ENCODE measurements around the gene RAX. TPM values are rescaled to one million over a fixed set of nuclear protein-coding genes. Genes with fewer than 3 reads are reported as not detected.

Gene RAX
- total RNA-seq, 1 experiment from 2014 or later, result 0.37 TPM

GRCh38 chr18:59301929-59302328, 28.7 kb upstream of the RAX start:
- H3K9me3 ChIP-seq (ENCODE audit: control insufficient read depth, low read depth, low read length), result no peaks in the 10 kb centered on the region
- Mint-ChIP-seq H3K9me3 (no peaks in the 10 kb centered on the region), H3K4me1 (peaks cover 0 to 3% of the 10 kb centered on the region in 2 experiments; a peak in 1 of 4 replicates), H3K4me3 (no peak overlapping the region), H3K36me3 (ENCODE audit: insufficient read depth in 1 of 3, low read depth in 3 of 3) (no peaks in the 10 kb centered on the region), H3K27me3 (ENCODE audit: low read depth) (peaks cover 43% of the 10 kb centered on the region), H3K27ac (peak overlapping the region in 1 of 3 experiments; percentile 7; a peak in 1 of 7 replicates)
- DNase-seq, result no peak
- H3K56ac ChIP-seq (ENCODE audit: insufficient read length, low read depth, low read length), result no peak overlapping the region
- no peak overlapping the region for H4K91ac ChIP-seq (ENCODE audit: insufficient read length, low read depth, low read length)
- H3K27ac ChIP-seq (ENCODE audit: insufficient read length, low read depth, low read length), result no peak overlapping the region
- H2BK5ac ChIP-seq (ENCODE audit: insufficient read length, low read length), result no peak overlapping the region
- WGBS (ENCODE audit: extremely low coverage, insufficient read length, low lambda C conversion rate), result no CpG with 5 or more reads among the region's 4 CpGs
- no peak overlapping the region for H2BK120ac ChIP-seq (ENCODE audit: low read depth, low read length, poor library complexity, severe bottlenecking)
- H2BK15ac ChIP-seq (ENCODE audit: low read depth, low read length), result no peak overlapping the region
- H2BK12ac ChIP-seq (ENCODE audit: insufficient read length, low read depth, low read length), result no peak overlapping the region
- no peak overlapping the region for H3T11ph ChIP-seq (ENCODE audit: low read length)
- no peaks in the 10 kb centered on the region for H4K20me1 ChIP-seq (ENCODE audit: control insufficient read depth, insufficient read depth, insufficient read length)
- H3K18ac ChIP-seq (ENCODE audit: insufficient read length, low read depth, low read length), result no peak overlapping the region
- no peak overlapping the region for H3K9ac ChIP-seq (ENCODE audit: extremely low read depth, insufficient read length, low read length)
- no peak overlapping the region for H3K23ac ChIP-seq (ENCODE audit: insufficient read length, low read depth, low read length)
- TF ChIP-seq, protein P1, sequence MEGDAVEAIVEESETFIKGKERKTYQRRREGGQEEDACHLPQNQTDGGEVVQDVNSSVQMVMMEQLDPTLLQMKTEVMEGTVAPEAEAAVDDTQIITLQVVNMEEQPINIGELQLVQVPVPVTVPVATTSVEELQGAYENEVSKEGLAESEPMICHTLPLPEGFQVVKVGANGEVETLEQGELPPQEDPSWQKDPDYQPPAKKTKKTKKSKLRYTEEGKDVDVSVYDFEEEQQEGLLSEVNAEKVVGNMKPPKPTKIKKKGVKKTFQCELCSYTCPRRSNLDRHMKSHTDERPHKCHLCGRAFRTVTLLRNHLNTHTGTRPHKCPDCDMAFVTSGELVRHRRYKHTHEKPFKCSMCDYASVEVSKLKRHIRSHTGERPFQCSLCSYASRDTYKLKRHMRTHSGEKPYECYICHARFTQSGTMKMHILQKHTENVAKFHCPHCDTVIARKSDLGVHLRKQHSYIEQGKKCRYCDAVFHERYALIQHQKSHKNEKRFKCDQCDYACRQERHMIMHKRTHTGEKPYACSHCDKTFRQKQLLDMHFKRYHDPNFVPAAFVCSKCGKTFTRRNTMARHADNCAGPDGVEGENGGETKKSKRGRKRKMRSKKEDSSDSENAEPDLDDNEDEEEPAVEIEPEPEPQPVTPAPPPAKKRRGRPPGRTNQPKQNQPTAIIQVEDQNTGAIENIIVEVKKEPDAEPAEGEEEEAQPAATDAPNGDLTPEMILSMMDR (conservative IDR thresholded peaks at IDR 0.05), result no peak
- no peaks in the 10 kb centered on the region for H3K79me2 ChIP-seq (ENCODE audit: insufficient read depth, low read length)
- H2AFZ ChIP-seq (ENCODE audit: low read length), result no peak overlapping the region
- no peaks in the 10 kb centered on the region for H3K27me3 ChIP-seq (ENCODE audit: insufficient read depth, low read length)
- no peak overlapping the region for H3K4ac ChIP-seq (ENCODE audit: low read depth, low read length)
- no peak overlapping the region for H3K14ac ChIP-seq (ENCODE audit: insufficient read depth, low read length)
- no peak overlapping the region for H3K4me2 ChIP-seq (ENCODE audit: insufficient read depth, insufficient read length, low read length)
- H2AK5ac ChIP-seq (ENCODE audit: insufficient read length, low read length), result no peak overlapping the region
- no peaks in the 10 kb centered on the region for H3K23me2 ChIP-seq (ENCODE audit: insufficient read length, low read depth, low read length, poor library complexity, severe bottlenecking)
- H4K5ac ChIP-seq (ENCODE audit: insufficient read length, low read depth, low read length), result no peak overlapping the region
- H2BK20ac ChIP-seq (ENCODE audit: low read depth, low read length, poor library complexity, severe bottlenecking), result no peak overlapping the region
- H3K79me1 ChIP-seq (ENCODE audit: insufficient read depth, low read depth, low read length, poor library complexity, severe bottlenecking), result no peaks in the 10 kb centered on the region
- H3K4me1 ChIP-seq (ENCODE audit: insufficient read depth, low read length), result no peaks in the 10 kb centered on the region
- no peak overlapping the region for H4K8ac ChIP-seq (replicated peaks; ENCODE audit: insufficient read length, low read depth, low read length)
